NCI-H2196 treated with DMSO at 0.1 percent for 48 hours (cell line): ENCODE results near the gene TMPRSS9.
"Not testable (repeated sequence)": the region's sequence is repeated elsewhere in the genome, so short reads cannot be mapped to it uniquely, and the experiment has no call there.

Experiments used
- DNase-seq: peaks from one replicate; lab custom pipeline; 2025; ENCODE audit not compliant: unreplicated experiment; lab: John Stamatoyannopoulos, UW

TMPRSS9 gene

DNA sequence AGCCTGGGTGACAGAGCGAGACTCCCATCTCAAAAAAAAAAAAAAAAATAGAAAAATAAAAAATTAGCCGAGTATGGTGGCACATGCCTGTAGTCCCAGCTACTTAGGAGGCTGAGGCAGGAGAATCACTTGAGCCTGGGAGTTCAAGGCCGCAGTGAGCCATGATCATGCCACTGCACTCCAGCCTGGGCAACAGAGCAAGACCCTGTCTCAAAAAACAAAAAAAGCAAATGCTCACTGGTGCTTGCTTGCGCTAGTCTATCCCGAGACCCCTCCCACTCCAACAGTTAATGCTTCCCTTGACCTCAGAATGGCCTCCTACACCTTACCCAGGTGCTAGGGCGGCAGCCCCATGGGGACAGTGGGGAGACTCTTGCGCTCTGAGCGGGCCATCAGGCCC lies 57.4 kb downstream of the TMPRSS9 start:
- not testable (repeated sequence) for DNase-seq

DNA sequence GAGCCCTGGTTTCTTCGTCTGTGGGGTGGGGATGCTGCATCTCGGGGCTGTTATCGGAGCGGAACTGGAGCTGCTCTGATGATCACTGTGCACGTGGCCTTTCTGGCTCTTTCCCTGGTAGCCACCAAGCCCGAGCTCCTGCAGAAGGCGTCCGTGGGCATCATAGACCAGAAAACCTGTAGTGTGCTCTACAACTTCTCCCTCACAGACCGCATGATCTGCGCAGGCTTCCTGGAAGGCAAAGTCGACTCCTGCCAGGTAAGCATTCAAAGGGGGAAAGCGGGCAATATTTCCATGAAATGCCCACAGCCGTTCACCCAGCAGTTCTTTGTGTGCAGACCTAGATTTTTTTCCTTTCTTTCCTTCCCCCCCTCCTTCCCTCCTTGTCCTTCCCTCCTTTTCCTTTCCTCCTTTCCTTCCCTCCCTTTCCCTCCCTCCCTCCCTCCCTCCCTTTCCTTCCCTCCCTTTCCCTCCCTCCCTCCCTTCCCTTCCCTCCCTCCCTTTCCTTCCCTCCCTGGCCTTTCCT lies 57.9 kb downstream of the TMPRSS9 start:
- no peak for DNase-seq

DNA sequence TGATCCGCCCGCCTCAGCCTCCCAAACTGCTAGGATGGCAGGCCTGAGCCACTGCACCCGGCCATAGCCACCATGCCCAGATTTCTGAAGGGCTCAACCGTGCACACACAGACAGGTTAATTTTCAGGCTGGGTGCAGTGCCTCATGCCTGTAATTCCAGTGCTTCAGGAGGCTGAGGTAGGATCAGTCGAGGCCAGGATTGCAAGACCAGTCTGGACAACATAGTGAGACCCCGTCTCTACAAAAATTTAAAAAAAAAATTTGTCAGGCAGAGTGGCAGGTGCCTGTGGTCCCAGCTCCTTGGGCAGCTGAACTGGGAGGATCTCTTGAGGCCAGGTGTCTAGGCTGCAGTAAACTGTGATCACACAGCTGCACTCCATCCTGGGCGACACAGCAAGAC lies 59.7 kb downstream of the TMPRSS9 start:
- DNase-seq: no peak

DNA sequence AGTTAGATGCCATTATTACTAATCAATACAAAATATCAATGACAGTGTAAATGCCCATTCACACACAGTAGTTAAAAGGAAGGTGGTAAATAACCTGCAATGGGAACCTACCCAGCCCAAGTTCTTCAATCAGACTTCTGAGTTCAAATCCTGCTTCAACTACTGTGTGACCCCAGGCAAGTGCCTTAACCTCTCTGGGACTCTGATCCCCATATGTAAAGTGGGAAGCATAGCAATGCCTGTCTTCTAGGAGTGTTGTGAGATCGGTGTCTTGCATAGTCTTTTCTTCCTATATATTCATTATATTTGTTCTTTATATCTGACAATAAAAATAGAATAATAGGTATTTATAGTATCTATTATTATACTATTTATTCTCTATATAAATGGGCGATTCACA lies 60.4 kb downstream of the TMPRSS9 start:
- no peak for DNase-seq

DNA sequence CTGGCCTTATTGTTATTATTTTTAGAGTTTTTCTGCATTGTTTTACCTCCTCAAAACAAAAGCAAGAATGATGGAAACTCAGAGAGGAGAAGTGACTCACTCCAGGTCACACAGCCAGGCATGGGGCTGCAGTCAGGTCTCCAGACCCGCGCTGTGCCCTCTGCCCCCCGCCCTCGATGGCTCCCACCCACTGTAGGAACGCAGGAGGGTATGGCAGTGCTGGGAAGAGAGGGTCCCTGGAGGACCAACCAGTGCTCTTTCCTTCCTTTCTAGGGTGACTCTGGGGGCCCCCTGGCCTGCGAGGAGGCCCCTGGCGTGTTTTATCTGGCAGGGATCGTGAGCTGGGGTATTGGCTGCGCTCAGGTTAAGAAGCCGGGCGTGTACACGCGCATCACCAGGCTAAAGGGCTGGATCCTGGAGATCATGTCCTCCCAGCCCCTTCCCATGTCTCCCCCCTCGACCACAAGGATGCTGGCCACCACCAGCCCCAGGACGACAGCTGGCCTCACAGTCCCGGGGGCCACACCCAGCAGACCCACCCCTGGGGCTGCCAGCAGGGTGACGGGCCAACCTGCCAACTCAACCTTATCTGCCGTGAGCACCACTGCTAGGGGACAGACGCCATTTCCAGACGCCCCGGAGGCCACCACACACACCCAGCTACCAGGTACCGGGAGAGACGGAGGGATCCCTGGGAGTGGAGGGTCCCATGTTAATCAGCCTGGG lies 61.7 kb downstream of the TMPRSS9 start:
- DNase-seq: no peak

DNA sequence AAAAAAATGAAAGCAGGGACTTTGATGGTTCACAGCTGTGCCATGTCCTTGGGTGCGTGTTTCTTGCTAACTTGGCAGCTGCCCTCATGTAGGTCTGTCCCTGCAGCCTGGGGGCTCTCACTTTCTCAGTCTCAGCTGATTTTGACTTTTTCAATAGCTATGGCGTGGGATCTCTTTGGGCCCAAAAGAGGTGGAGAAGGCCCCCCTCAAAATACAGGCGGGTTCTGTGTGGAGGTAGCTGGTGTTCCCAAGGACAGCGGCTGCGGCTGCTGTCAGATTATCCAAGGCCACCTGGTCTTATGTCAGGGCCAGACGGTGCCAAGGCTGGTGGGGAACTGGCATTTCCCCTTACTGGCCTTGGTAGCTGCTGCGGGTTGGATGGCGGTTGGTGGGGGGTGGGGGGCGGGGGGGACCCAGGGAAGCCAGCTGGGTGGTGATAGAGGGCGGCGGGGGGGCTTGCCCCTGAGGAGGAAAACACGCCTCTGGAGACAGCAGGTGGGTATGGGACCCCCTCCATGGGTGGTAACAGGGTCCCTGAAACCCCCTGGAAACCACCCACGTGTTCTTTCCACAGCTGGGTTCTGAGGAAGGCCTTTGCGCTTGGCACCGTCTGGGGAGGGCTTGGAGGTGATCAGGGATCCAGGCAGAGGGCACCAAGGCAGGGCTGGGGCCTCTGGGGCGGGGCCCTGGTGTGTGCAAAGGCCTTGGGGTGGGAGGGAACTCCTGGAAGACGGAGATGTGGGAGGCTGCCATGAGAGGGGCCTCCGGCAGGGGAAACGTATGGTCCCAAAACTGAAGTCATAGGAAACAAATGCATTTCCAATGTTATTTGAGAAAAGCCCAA lies 63.2 kb downstream of the TMPRSS9 start:
- no peak for DNase-seq

DNA sequence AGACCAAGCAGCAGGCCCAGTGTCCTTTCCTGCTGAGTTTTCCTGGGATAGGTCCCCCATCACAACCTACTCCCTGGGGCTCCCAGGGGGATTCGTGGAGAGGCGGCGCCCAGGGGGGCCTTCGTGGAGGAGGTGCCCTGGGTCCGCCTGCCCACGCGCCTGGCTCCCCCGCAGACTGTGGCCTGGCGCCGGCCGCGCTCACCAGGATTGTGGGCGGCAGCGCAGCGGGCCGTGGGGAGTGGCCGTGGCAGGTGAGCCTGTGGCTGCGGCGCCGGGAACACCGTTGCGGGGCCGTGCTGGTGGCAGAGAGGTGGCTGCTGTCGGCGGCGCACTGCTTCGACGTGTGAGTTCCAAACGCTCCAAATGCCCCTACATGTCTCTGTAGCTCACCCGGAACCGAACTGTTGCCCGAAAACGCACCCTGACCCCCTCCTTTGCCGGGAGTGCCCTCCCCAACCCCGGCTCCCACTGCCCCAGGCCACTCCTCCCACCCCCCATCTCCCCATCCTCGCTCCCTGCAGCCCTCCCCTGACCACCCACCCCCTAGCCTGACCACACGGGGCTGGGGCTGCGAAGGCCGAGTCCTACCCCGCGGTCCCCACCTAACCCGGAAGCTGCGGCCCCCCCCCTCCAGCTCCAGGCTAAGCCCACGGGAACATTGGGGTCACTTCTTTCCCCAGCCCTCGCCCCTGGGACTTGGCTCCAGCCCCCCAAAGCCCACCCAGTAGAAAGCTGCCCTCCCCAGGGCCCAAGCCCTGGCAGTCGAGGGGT lies 64.0 kb downstream of the TMPRSS9 start:
- no peak for DNase-seq

DNA sequence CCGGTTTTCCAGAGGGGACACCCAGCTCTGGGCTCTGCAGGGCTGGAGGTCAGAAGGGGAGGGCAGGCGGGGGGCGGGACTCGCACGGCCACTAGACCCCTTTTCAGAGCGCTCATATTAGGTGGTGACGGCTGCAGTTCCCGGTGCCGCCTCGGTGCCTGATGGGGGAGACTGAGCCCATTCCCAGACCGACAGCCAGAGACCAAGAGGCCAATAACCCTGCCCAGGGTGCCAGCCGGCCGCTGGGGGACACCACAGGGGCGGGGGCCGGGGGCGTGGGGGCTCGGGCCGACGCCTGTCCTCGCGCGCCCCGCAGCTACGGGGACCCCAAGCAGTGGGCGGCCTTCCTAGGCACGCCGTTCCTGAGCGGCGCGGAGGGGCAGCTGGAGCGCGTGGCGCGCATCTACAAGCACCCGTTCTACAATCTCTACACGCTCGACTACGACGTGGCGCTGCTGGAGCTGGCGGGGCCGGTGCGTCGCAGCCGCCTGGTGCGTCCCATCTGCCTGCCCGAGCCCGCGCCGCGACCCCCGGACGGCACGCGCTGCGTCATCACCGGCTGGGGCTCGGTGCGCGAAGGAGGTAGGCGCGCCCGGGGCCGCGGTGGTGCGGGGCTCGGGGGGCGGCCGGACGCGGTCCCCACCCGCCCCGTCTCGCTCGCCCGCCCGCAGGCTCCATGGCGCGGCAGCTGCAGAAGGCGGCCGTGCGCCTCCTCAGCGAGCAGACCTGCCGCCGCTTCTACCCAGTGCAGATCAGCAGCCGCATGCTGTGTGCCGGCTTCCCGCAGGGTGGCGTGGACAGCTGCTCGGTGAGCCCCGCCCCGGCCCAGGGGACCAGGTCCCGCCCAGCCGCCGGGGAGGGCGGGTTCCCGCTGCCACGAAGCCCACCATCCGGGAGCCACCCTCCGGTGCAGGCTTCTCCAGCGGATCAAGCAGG lies 64.9 kb downstream of the TMPRSS9 start:
- no peak for DNase-seq

DNA sequence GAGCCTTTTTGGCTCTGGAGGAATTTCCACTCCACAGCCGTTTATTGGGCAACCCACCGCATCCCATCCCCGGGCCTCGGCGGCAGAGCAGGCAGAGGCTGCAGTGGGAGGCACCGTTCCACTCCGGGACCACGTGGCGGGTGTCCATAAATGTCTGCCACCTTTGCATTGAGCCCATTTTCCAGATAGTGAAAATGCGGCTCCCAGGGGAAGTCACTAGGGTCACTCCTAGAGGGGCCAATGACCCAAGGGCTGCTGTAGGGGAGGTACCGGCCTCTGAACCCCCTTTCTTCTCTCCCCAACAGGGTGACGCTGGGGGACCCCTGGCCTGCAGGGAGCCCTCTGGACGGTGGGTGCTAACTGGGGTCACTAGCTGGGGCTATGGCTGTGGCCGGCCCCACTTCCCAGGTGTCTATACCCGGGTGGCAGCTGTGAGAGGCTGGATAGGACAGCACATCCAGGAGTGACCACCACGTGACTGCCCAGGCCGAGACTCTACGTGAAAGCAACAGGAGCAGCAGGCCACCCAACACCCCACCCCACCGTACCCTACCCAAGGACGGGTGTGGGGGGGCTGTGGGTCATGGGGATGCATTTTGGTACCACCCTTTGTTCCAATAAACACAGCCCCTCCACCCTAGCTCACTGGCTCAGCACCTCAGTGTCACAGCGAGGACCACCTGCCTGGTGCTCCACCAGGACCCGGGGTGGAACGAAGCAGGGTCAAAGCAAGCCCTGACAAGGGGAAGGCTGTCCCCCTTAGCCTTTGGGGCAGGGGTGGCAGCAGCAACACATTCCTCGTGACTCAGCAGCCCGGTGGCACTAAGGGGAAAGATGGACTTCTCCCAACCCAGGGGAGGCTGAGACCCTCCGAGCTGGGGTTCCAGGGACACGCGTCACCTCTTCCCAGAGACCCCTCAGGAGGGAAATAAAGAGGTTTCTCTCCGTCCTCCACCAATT lies 65.8 kb downstream of the TMPRSS9 start:
- no peak for DNase-seq

DNA sequence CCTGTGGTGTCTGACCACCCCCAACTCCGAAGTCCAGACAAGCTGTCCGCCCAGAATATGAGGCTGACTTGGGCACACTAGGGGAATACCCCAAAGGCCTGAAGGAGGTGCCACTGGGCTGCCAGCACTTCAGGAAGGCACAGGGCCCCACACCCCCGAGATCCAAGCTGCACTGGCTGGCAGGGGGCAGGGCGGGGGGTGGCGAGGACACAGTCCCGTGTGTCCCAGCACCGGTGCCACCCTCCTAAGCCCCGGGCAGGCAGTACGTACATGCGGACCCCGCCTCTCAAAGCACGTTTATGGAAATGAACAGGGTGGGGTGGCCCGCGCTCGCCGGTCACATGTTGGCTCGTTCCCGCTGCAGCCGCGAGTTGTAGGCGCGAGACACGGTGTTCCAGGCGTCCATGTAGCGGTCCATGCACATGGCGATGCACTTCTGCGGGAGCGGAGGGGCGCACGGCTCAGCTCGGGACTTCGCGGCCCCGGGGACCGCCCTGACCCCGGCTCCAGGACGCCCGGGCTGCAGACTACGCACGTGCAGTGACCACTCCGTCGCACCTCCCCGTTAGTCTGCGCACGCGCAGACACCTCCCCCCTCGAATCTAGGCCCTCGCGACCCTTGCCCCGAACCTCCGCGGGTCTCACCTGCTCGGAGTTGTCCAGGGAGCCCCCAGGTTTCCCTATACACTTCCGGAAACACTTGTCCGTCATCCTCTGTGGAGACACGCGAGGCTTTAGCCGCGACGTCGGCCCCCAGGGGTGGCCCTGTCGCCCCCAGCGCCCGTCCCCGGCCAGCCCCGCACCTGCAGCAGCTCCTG lies 66.8 kb downstream of the TMPRSS9 start:
- no peak for DNase-seq

DNA sequence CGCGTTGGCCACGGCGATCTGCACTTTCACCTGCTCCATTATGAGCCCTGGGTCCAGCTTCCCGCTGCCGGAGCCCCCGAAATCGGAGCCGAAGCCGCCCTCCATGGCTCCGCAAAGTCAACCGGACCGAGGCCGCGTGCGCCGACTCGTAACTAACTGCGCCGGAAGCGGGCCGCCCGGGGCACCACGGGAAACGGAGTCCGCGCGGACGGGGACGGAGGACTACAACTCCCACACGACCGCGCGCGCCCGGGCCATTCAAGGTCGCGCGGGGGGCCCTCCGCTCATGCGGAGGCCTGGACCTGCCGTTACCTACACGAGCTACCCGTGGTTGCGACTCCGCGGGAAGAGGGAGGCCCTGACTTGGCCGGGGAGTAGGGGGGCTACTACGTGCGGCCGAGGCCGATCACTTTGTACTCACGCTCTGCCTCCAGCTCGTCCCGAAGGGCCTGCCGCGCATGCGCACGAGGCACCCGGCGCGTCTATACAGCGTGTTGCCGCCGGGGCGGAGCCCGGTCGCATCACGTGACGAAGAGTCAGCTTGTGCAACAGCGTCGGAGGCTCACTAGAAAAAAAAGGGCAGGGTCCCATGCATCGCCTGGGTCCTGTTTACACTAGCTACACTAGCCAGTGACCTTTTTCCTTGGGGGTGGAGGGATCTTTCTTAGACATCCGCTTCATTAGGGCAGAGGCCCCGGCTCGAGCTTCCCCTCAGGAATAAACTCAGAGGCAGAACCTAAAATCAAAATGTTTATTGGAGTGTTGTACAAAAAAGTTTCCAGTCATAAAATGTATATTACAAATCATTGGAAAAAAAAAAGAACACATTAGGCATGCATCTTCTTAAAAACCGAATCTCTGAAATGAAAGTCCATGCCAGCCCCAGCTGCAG lies 67.6 kb downstream of the TMPRSS9 start, which contains the start of gene TIMM13:
Gene TIMM13 (minus strand): TSS at position 158 of the 892 bp plus-strand sequence. CDS start 53 bp downstream, at position 105.
- peak; percentile 86 for DNase-seq

DNA sequence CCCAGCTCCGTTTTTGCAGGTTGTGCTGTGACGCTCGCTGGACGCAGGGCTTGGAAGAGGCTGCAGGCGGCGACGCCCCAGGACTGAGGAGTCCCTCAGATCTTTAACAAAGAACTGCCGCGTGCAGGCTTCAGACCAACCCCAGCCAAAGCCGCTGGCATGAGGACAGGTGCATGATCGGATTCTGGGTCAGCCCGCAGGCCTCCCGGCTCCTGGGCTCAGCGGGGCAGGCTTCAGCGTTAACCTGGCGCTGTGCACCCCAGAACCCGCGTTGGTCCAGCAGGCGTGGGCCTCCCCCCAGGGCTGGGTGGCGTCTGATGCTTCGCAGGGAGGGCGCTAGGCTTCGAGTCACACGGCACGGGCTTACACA lies 68.2 kb downstream of the TMPRSS9 start:
- no peak for DNase-seq

DNA sequence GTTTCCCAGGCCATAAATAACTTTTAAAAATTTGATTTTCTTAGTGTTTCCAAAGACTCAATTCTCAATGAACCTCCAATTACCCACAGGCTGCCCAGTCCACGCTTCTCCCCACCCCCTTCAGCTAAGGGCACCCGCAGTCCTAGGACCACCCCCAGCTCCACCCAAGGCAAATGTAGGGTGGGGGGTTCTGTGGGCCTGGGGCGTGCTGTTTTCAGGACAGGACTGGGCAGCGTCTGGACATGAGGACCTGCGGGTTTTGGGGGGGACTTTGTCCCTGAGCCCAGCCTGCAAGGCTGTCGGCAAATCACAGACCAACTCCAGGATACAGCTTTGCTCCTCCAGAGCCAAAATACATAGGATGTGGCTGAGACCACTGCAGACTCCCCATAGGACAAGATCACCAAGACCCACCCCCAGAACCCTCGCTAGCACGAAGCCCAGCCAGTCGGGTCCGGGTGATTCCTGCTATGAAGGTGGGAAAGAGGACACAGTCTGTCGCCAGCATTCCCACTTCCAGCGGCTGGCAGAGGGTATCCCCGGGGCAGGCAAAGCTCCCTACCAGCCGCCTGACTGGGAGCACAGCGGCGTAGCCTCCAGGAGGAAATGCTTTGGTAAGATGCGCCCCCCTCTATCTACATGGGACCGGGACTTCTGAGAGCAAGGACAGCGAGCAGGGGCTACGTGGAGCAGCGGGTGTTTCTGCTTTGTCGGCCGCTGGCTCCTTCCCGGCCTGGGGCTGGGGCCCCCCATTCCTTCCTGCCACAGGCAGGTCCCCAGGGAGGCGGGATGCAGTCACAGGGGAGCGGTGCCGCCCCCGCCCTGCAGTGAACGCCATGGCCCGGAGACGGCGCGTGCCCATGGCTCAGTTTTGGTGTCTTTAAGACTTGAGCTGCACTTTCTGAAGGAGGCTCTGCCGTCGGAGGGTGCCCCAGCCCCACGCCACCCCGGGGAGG lies 69.0 kb downstream of the TMPRSS9 start:
- DNase-seq: no peak

DNA sequence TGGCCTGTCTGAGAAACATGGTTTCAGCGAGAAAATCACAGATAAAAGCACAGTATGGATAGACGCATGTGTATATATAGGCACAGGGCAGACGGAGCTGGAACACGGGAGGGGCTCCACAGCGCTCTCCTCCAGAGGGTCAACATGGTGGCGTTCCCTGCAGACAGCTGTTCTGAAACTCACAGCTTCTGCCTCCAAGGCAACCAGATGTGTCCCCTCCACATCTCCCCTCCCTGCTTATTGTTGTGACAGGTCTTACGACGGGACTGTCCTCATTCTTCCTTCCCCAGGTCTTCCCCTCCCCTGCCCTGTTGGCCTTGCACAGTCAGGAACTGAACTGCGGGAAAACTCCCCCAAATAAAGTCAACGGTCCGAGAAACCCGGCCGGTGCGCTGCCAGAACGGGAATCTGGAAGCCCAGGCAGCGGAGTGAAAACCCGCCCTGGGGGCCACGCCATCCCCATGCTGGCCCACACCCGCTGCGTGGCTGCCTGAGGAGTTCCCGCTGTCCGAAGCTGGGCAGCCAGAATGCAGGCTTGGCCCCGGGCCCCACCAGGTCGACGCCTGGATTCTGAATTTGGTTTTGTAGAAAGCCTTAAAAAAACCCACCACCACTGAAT lies 70.0 kb downstream of the TMPRSS9 start:
- no peak for DNase-seq

DNA sequence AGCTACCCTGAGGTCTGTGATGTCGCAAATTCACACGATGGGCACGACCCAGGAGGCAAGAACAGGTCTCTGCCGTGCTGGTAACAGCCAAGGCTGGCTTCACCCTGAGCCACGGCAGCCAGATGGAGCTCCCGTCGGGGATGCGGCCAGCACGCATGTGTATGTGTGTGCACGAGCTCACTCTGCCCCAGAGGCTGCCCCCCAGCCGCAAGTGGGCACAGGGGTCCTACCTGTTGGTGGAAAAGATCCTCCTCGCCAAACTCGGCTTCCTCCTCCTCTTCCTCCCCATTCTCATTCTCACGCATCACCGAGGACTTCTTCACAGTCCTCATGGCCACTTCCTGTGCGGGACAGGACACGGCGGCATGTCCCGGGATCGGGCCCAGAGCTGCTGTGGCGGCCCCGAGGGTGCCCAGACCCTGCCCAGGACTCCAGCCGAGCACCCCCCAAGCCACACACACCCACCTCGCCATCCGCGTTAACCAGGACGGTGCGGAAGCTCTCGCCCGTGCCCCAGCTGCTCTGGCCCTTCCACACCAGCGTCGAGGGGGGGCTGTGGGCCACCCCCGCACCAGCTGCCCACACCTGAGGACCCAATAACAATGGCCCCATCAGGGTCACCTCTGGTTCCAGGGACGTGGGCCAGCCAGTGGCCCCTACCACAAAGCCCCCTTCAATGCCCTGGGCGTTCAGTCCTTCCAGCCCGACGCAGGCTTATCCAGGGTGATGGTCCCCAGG lies 71.4 kb downstream of the TMPRSS9 start:
- no peak for DNase-seq
